ENCODE data around the gene GREB1.

The GREB1 gene

GRCh38 chr2:11533278-11534070 lies at the start of gene GREB1:
Gene GREB1, plus strand, starts transcription at chr2:11534045. Its CDS starts 22,570 bp downstream, at chr2:11556615.
- DNase-seq = no peak

DNA sequence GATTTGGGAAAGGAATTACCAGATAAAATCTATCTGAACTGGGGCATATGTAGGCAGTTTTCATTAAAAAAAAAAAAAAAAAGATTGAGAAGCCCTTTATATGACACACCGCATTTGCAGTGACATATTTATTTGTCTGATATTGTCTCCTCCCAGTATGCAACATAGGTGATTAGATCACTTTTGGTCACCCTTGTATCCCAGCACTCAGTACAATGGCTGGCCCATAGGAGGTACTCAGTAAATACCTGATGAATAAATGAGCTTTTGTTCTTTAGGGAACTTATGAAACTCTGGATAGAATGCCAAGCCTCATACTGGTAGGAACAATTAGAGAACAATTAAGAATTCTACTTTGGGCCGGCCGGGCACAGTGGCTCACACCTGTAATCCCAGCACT lies 45.0 kb upstream of the GREB1 start:
- no peak for DNase-seq

DNA sequence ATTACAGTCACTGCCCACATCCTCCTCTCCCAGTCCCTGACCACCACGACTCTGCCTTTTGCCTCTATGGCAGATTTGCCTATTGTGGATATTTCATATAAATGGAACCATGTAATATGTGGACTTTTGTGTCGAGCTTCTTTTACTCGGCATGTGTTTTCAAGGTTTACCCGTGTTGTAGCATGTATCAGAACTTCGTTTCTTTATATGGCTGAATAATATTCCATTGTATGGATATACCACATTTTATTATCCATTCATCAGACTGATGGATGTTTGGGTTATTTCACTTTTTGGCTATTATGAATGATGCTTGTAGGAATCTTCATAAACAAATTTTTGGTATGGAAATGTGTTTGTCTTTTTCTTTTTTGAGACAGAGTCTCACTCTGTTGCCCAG lies 43.7 kb upstream of the GREB1 start:
- no peak for DNase-seq

- no peak for DNase-seq
Observed at GRCh38 chr2:11491348-11491933, 42.4 kb upstream of the GREB1 start.

GRCh38 chr2:11492244-11492643 lies 41.6 kb upstream of the GREB1 start:
- DNase-seq = no peak

DNA sequence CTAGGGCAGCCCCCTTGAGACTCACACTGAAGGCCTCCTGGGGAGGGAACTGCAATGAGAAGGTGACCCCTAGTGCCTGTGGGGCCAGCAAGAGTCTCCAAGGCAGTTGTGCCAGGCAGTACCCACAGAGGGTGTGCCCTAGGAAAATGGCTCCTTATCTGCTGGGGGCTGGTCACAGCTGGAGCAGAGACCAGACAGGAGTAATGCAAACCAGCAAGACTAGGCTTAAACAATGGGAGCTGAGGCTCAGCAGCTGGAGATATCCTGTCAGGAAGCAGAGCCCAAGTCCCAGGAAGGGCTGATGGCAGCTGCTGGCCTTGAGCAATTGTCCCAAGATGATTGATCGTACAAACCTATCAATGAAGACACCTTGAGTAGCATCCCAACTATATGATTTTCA lies 41.1 kb upstream of the GREB1 start:
- no peak for DNase-seq

DNA sequence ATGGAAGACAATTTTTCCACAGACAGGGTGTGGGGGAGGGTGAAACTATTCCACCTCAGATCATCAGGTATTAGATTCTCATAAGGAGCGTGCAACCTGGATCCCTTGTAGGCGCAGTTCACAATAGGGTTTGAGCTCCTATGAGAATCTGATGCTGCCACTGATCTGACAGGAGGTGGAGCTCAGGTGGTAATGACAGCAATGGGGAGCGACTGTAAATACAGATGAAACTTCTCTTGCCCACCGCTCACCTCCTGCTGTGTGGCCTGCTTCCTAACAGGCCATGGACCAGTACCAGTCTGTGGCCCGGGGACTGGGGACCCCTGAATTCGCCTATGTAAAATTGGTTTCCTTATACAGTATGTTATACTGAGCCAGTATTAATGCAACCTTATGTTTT lies 40.6 kb upstream of the GREB1 start:
- no peak for DNase-seq

DNA sequence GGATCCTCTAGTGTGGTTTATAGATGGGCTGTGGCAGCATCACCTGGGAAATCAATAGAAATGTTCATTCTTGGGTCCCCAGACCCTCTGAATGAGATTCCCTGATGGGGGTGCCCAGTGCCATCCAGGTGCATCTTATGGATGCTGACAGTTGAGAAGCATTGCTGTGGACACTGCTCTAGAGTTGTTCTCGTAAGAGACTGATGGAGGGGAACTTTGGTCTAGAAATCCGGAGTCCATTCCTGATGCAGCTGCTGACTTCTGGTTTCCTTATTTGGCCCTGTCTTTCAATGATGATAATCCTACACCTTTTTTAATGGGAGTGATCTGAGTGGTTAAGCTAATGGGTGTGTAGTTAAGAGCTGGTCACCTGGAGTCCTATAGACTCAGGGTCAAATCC lies 39.5 kb upstream of the GREB1 start:
- DNase-seq = no peak

DNA sequence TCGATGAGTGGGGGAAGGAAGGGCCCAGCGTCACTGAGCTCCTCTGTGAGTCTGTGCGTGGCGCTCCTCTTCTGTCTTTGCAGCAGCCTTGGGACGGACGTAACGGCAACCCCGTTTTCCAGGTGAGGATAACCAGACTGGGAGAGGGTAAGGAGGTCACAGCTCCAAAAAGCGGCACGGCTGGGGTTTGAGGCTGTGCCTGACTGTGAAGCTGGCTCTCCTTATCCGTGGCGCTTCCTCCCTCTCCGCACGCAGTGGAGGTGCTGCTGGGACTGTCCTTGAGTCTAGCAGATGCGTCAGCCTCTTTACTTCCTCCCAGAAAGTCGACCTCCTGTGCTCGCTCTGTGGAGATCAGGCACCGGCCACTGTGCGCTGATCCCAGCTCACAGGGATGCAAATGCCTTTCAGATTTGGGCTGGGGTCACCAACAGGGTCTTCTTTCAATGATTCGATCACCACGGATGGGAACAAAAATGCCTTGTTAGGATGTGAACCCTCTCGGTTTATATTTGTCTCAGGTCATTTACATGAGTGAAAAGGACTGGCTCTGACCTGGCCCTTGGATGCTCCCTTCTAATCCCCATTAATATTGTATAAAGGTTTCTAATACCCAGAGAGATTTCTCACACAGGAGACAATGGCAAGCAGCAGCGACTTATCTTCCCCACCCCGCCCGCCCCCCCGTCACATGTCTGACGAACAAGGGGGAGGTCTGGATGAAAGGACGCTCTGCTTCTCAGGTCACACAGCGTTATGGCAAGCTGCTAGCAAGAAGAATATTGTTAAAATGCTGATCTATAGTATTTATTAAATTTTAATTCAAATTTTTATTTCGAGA lies 37.8 kb upstream of the GREB1 start:
- DNase-seq = no peak

DNA sequence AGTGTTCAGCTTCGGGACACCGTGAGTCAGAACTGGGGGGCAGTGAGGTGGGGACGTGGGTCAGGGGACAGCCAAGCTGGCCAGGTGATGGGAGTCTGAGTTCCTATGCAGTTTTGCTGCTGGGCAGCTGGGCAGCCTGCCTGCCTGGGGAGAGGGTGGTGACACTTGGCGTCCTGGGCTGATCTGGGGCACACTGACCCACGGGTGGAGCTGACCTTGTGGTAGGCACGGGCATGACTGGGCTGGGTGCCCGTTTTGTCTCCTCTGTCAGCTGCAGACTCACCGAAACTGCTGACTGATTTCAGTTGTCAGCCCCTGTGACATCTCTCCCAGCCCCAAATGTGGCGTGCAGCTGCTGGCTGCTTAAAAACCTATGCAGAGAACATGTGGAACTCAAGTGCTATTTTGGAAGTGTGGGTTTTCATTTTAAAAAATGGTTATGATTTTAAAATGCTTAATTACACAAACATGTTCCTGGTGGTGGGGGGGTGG lies 35.3 kb upstream of the GREB1 start:
- no peak for DNase-seq

- DNase-seq = no peak
Observed at GRCh38 chr2:11499081-11499743, 34.6 kb upstream of the GREB1 start.

DNA sequence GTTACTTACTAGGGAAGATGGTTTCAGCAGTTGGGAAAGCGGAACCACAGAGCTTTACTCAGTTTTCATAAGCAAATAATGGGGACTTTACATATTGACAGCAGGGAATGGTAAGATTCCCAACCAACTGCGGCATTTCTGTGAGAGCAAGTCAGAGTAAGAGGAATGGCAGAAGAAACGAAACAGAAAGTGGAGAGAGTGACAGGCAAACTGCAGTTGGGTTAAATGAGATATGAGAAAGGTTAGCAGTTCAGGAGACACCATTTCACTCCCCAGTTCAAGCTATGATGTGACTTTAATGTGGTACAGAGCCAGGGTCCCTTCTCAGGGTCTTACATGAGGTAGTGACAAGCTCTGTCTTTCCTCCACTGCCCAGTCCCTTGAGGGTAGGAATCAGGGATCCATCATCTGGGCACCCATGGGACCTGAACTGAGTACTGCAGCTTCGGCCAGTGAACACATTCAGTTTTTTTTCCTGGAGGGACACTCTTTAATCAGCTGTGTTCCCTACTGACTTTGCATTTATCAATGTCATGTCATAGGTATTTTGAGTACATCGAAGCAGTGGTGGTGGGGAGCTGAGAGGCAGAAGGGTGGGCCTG lies 33.0 kb upstream of the GREB1 start:
- DNase-seq = no peak

DNA sequence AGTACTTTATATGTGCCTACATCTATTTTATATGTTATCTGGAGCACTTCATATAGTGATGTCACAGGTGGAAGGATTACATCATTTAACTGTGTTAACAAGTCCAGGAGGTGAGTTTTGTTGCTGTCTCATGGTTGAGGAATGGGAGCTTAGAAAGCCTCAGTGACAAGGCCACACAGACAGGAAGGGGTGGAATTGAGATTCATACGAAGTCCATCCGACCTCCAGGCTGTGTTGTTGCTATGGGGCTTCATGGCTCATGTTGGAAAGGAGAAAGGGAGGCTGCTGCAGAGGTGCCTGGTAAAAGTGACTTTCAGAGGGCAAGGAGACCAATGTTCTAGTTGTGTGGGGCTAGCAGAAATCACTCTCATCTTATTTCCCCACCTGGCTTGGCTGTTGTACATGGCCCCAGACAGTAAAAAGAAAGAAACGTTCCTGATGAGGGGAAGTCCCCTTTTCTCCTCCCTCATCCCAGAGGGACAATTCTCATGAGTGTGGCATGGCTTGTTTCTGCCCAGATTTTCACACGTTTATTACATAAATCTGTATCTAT lies 31.0 kb upstream of the GREB1 start:
- no peak for DNase-seq

DNA sequence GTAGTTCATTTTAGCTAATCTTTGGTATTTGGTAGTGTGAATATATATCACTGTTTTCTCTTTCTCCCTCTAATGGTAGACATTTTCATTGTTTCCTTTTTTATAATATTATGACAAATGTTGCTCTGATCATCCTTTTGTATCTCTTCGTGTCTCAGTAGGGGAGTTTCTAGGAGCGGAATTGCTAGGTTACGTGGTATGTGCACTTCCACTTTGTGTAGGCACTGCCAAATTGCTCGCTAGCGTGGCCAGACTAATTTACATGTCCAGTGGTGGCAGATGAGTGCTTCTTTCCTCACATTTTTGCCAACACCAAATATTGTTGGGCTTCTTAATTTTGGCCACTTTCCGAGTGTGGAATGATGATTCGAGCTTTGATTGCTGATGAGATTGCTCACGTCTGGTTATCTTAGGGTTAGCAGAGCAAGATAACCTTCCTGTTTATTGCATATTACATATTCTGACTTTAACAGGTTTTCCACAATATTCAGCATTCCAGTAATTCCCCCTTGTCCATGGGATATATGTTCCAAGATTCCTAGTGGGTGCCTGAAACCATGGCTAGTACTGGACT lies 30.4 kb upstream of the GREB1 start:
- DNase-seq = no peak

DNA sequence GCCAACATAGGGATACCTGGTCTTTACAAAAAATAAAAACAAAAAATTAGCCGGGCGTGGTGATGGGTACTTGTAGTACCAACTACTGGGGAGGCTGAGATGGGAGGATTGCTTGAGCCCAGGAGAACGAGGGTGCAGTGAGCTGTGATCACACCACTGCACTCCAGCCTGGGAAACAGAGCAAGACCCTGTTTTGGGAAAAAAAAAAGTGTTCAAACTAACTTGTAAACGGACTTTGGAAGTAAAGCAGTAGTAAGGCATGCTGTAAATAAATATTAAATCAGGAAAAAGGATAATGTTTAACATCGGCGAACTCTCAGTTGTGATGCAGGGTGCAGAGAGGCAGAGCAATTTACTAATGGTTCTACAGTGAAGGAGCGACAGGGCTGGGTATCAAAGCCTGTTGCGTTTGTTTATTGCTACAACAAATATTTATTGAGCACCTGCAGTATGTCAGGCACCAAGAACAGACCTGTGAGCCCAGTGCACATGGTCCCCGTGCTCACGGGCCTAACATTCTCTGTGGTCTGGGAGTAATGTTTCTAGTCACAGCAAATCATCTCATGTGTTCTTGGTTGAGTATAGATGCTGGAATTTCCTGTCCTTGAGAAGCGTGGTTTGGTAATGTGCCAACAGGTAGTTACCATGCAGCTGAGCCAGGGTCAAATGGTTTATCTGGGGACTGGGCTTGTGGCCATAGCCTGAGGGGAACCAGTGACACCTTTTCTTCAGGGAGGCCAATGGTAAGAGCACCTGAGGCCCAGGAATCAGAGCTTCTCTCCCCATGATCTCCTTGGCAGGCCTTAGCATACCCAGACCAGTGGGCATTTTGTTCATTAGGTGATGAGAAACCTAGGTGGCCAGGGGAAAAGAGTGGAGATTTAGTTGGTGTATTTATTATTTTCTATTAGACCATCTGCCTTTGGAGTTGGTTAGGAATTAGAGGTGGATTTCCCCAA lies 27.9 kb upstream of the GREB1 start:
- DNase-seq = no peak

- no peak for DNase-seq
Observed at GRCh38 chr2:11506611-11506969, 27.3 kb upstream of the GREB1 start.

- no peak for DNase-seq
Observed at GRCh38 chr2:11507517-11507916, 26.3 kb upstream of the GREB1 start.

- no peak for DNase-seq
Observed at GRCh38 chr2:11508279-11508678, 25.6 kb upstream of the GREB1 start.

GRCh38 chr2:11509657-11510360 lies 24.0 kb upstream of the GREB1 start:
- no peak for DNase-seq

DNA sequence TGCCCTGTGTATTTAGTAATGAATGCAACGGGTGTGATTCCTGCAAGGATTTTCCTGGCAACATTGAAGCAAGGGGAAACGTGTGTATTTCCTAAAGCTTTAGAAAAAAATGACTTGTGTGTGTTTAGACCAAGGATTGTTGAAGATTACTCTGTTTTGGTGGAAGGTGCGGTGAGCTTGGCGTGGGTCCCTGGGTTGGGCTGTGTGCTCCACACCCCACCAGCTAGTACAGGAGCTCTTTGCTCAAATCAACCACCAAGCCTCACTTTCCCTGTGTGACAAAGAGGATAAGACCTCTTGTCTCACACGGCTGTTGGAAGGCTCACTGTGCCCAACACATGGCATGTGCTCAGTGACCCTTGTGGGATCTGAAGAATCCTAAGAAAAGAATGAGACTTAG lies 21.4 kb upstream of the GREB1 start:
- no peak for DNase-seq

Data from NK-92 treated with Interleukin-12 subunit alpha and Interleukin-12 subunit beta, amount 100 ng/mL, for 24 hours (cell line).